ENCODE measurements around the gene HOXA3.

HOXA3 gene

DNA sequence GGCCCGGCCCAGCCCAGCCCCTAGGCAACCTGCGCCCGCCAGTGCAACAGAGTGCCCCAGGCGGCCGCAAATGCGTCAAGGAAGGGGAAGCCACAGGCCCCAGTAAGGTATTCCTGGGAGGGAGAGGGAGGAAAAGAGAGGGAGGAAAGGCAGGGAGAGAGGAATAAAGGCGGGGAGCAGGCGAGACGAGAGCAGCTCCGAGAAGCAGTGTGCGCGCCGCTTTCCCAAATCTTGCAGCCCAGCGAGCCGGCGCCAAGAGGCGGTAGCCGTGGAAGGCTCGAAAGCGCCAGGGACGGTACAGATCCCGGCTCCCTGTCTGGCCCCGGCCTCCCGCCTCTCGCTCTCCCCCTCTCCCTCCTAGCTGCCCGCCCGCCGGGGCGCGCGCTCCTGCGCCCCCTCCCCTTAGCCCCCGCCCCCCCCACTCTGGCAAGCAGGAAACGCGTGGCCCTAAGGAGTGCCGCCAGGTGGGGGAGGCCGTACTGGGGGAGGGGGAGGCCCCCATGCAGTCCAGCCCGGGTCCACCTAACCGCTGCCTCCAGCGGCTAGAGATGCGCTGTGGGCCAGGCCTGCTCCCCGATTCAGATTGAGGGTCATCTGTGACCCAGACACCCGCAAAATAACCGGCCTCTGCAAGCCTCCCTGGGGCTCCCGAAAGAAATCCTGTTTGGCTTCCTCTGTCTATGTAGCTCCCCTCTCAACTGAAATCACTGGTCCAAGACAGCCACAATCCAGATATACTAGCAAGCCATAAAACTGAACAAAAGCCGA, 17.5 kb upstream of the HOXA3 start:
- H3K79me2 ChIP-seq (ENCODE audit: low read length) = no peaks in the 10 kb centered on the region
- no peak overlapping the region for H3K4me2 ChIP-seq (ENCODE audit: low read depth, low read length)
- H3K27ac ChIP-seq (ENCODE audit: low read length) = no peak overlapping the region
- H4K20me1 ChIP-seq (ENCODE audit: insufficient read depth, low read length) = no peaks in the 10 kb centered on the region
- peaks cover 9% of the 10 kb centered on the region for H3K4me1 ChIP-seq (ENCODE audit: low read length)
- no peaks in the 10 kb centered on the region for H3K36me3 ChIP-seq (replicated peaks; ENCODE audit: insufficient read depth, low read length)
- H3K9me3 ChIP-seq (replicated peaks; ENCODE audit: insufficient read depth, low read length) = no peaks in the 10 kb centered on the region
- no peak overlapping the region for H2AFZ ChIP-seq (ENCODE audit: low read length)
- H3K27me3 ChIP-seq (replicated peaks; ENCODE audit: insufficient read depth, low read length) = peaks cover 97% of the 10 kb centered on the region
- TF ChIP-seq EZH2phosphoT487 (IDR thresholded peaks at IDR 0.05; ENCODE audit: low read length) (no peak), EZH2 (optimal IDR thresholded peaks at IDR 0.05; ENCODE audit: low read depth, low read length) (no peak)
- TF ChIP-seq, protein P1, sequence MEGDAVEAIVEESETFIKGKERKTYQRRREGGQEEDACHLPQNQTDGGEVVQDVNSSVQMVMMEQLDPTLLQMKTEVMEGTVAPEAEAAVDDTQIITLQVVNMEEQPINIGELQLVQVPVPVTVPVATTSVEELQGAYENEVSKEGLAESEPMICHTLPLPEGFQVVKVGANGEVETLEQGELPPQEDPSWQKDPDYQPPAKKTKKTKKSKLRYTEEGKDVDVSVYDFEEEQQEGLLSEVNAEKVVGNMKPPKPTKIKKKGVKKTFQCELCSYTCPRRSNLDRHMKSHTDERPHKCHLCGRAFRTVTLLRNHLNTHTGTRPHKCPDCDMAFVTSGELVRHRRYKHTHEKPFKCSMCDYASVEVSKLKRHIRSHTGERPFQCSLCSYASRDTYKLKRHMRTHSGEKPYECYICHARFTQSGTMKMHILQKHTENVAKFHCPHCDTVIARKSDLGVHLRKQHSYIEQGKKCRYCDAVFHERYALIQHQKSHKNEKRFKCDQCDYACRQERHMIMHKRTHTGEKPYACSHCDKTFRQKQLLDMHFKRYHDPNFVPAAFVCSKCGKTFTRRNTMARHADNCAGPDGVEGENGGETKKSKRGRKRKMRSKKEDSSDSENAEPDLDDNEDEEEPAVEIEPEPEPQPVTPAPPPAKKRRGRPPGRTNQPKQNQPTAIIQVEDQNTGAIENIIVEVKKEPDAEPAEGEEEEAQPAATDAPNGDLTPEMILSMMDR (IDR thresholded peaks at IDR 0.05; ENCODE audit: low read length) = no peak
- no peak overlapping the region for H3K4me3 ChIP-seq (ENCODE audit: low read length)
- H3F3A ChIP-seq (ENCODE audit: insufficient read depth, low read length) = peaks cover 12% of the 10 kb centered on the region
- no peak overlapping the region for H3K9ac ChIP-seq (ENCODE audit: low read length)
- H3K9me2 ChIP-seq (replicated peaks; ENCODE audit: insufficient read depth, low read length) = no peaks in the 10 kb centered on the region
- no peak for DNase-seq

DNA sequence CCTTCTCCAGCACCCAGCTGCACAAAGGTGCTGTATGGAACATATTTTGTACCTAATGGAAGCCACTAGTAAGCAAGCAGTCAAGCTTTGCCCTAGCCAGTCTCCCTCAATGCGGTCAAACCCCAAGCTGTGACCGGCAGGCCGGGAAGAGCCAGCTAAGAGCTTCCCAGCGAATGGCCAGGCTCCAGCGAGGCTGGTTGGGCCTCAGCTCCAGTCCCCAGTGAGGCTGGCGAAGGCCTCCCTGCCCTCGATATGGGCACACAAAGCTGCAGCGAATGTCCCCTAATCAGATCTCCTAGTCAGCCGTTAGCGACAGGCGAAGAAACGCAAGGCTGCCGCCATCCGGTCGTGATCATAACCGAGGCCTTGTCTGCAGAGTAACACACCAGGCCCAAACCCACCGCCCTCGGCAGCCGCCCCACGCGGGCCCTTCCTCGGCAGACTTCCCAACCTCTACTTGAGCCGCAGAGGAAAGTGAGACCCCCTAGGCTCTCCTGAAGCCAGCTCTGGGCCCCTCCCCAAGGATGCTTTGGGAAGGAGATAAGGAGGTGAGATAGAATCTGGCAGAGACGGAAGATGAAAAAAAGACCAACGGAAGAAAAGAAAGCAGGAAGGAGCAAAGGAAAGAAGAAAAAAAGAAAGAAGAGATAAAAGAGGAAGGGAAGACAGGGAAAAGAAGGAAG, 16.0 kb upstream of the HOXA3 start:
- Histone ChIP-seq H3K4me3 (ENCODE audit: low read length) (no peak overlapping the region), H3K27ac (ENCODE audit: low read length) (no peak overlapping the region), H3K4me1 (ENCODE audit: low read length) (peaks cover 9% of the 10 kb centered on the region), H3K27me3 (replicated peaks; ENCODE audit: insufficient read depth, low read length) (peaks cover 97% of the 10 kb centered on the region), H4K20me1 (ENCODE audit: insufficient read depth, low read length) (no peaks in the 10 kb centered on the region), H3K4me2 (ENCODE audit: low read depth, low read length) (no peak overlapping the region), H3F3A (ENCODE audit: insufficient read depth, low read length) (peaks cover 12% of the 10 kb centered on the region), H3K9me2 (replicated peaks; ENCODE audit: insufficient read depth, low read length) (no peaks in the 10 kb centered on the region), H3K9ac (ENCODE audit: low read length) (no peak overlapping the region), H3K79me2 (ENCODE audit: low read length) (no peaks in the 10 kb centered on the region), H2AFZ (ENCODE audit: low read length) (no peak overlapping the region), H3K9me3 (replicated peaks; ENCODE audit: insufficient read depth, low read length) (no peaks in the 10 kb centered on the region), H3K36me3 (replicated peaks; ENCODE audit: insufficient read depth, low read length) (no peaks in the 10 kb centered on the region)
- no peak for DNase-seq
- TF ChIP-seq, protein P1 (IDR thresholded peaks at IDR 0.05; ENCODE audit: low read length) = no peak
- TF ChIP-seq EZH2phosphoT487 (IDR thresholded peaks at IDR 0.05; ENCODE audit: low read length) = no peak
- no peak for TF ChIP-seq EZH2 (optimal IDR thresholded peaks at IDR 0.05; ENCODE audit: low read depth, low read length)

DNA sequence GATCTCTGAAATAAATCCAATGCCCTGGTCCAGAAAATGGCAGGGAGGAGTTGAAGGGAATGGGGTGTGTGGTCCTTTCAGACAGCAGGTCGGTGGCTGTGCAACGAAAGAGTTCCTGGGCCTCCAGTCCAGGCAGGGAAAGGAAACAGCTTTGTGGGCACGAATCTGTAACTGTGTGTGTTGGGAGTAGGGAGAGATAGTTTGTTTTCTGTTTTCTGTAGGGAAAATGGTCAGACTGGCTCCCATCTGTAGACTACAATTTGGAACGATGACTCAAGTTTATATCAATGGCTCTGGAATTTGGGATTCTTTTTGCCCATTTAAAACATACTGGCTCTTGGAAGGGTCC, 15.5 kb upstream of the HOXA3 start:
- H4K20me1 ChIP-seq (ENCODE audit: insufficient read depth, low read length) = no peaks in the 10 kb centered on the region
- H3K27me3 ChIP-seq (replicated peaks; ENCODE audit: insufficient read depth, low read length) = peaks cover 97% of the 10 kb centered on the region
- DNase-seq = no peak
- H3K4me3 ChIP-seq (ENCODE audit: low read length) = no peak overlapping the region
- peaks cover 9% of the 10 kb centered on the region for H3K4me1 ChIP-seq (ENCODE audit: low read length)
- H3K27ac ChIP-seq (ENCODE audit: low read length) = no peak overlapping the region
- TF ChIP-seq EZH2 (optimal IDR thresholded peaks at IDR 0.05; ENCODE audit: low read depth, low read length) (no peak), EZH2phosphoT487 (IDR thresholded peaks at IDR 0.05; ENCODE audit: low read length) (no peak)
- TF ChIP-seq, protein P1 (IDR thresholded peaks at IDR 0.05; ENCODE audit: low read length) = no peak
- H3K4me2 ChIP-seq (ENCODE audit: low read depth, low read length) = no peak overlapping the region
- H3K36me3 ChIP-seq (replicated peaks; ENCODE audit: insufficient read depth, low read length) = no peaks in the 10 kb centered on the region
- no peak overlapping the region for H3K9ac ChIP-seq (ENCODE audit: low read length)
- H3F3A ChIP-seq (ENCODE audit: insufficient read depth, low read length) = peaks cover 12% of the 10 kb centered on the region
- H3K9me3 ChIP-seq (replicated peaks; ENCODE audit: insufficient read depth, low read length) = no peaks in the 10 kb centered on the region
- H3K9me2 ChIP-seq (replicated peaks; ENCODE audit: insufficient read depth, low read length) = no peaks in the 10 kb centered on the region
- no peak overlapping the region for H2AFZ ChIP-seq (ENCODE audit: low read length)
- H3K79me2 ChIP-seq (ENCODE audit: low read length) = no peaks in the 10 kb centered on the region

Data from MM.1S (cell line).